WI38 (cell line): ENCODE results near the gene FCRL5.
A peak's percentile ranks its signal among the peaks of the same experiment; 100 is the strongest.

Experiments used
- H3K4me3 ChIP-seq: 2 replicates; pipeline ENCODE4 v1.5.1; 2011; ENCODE audit warnings: low read depth, mild to moderate bottlenecking, control low read depth, low read length
- TF ChIP-seq, protein P1 (sequence below): IDR thresholded peaks from 2 replicates; pipeline ENCODE4 v1.5.1; 2012; ENCODE audit warnings: low read depth, mild to moderate bottlenecking, control low read depth, low read length

The FCRL5 gene

GRCh38 chr1:157512036-157512969 is 40.0 kb downstream of the FCRL5 start:
- no peak overlapping the region for H3K4me3 ChIP-seq
- TF ChIP-seq, protein P1, sequence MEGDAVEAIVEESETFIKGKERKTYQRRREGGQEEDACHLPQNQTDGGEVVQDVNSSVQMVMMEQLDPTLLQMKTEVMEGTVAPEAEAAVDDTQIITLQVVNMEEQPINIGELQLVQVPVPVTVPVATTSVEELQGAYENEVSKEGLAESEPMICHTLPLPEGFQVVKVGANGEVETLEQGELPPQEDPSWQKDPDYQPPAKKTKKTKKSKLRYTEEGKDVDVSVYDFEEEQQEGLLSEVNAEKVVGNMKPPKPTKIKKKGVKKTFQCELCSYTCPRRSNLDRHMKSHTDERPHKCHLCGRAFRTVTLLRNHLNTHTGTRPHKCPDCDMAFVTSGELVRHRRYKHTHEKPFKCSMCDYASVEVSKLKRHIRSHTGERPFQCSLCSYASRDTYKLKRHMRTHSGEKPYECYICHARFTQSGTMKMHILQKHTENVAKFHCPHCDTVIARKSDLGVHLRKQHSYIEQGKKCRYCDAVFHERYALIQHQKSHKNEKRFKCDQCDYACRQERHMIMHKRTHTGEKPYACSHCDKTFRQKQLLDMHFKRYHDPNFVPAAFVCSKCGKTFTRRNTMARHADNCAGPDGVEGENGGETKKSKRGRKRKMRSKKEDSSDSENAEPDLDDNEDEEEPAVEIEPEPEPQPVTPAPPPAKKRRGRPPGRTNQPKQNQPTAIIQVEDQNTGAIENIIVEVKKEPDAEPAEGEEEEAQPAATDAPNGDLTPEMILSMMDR = no peak

DNA sequence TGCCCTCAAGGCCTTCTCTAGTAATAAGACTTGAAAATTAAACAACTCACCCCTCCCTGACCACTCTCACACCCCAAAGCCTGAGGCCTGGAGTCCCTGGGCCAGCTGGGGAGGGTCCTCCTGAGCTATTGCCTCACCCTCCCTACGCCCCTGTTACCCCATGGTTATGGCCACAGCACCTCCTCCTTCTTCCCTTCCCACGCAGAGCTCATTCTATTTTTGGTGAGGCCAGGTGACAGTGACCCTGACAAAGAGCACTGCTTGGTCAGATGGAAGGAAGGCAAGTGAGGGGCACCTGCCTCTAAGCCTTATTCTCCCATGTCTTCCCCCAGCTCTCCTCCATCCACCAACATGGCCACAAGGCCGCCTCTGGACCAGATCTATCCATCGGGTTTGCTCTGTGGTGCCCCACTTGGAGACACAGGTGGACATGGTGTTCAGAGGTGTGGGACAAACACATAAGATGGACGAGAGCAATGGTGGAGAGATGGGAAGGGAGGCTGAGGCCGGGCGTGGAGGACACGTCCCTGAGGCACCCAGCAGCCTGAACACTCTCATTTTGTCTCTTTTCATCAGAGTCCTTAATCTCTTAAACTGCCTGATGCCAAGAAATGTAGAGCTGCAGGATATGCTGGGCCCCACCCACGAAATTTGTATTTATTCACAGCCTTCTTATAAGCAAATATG is 42.6 kb downstream of the FCRL5 start:
- H3K4me3 ChIP-seq = no peak overlapping the region
- TF ChIP-seq, protein P1 = no peak

GRCh38 chr1:157505481-157506272 is 46.6 kb downstream of the FCRL5 start:
- H3K4me3 ChIP-seq = no peak overlapping the region
- TF ChIP-seq, protein P1 = peak; percentile 60

DNA sequence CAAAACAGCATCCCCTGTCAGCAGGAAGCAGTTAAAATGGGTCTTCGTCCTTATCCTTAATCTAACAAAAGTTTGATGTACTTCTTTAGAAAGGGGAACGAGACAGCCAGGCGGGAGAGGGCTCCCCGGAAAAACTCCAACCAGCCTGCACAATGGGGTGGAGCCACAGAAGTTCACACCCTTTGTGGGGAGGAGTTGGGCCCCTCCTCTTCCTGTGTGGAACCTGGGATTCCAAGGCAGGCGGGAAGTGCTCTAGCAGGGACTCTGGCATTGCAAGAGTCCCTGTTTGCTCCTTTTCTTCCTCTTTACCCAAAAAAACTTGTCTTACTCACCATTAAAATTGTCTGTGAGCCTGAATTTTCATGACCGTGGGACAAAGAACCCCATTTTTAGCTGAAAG is 47.7 kb downstream of the FCRL5 start:
- H3K4me3 ChIP-seq = no peak overlapping the region
- TF ChIP-seq, protein P1 = no peak

DNA sequence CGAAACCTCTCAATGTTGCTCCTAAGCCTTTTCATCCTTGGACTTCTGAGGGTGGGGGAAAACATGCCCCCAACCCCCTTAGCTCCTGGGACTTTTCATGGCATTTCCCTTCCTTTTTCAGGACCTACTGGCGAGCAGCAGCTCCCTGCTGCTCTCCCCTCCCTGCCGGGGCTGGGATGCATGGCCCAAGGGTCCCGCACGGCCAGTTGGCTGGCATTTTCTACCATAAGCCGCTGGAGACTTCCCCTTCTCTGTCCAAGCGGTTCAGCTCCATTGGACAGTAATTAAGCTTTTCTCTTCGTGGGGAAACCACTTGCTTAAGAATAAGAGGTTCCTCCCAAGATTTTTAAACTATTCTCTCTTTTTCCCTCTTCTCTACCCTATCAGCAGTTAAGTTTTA is 52.8 kb downstream of the FCRL5 start:
- no peak overlapping the region for H3K4me3 ChIP-seq
- TF ChIP-seq, protein P1 = no peak

DNA sequence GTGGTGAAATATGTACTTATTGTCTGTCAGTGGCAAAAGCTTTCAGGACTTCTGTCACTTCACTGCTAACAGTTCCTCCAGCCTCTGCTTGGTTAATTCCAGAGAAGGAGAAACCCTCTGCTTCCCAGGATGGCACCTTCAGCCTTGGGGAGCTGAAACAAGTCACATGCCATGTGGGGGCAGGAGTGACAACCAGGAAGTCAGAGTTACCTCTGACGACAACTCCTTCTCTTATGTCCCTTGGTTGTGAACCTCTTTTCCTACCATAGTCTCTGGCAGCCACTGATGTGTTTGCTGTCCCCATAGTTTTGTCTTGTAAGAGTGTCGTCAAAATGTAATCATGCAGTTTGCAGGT is 53.6 kb downstream of the FCRL5 start:
- TF ChIP-seq, protein P1 = no peak
- H3K4me3 ChIP-seq = no peak overlapping the region
